Omental fat pad (tissue), 4 donors: ENCODE results near the gene PLAC8. TPM values are rescaled to one million over a fixed set of nuclear protein-coding genes. Genes with fewer than 3 reads are reported as not detected.

ENCODE experiments used
- ATAC-seq: fragments of 150-250 bp; one replicate; pipeline ENCODE4 v1.9.1; 2016; ENCODE audit warnings: mild to moderate bottlenecking, moderate library complexity; ENCODE audit not compliant: low FRiP score
- DNase-seq: peaks from one replicate; pipeline ENCODE4 v3.0.0-alpha.2; 2019; ENCODE audit warnings: low spot score
- total RNA-seq, 4 donors: library from RNA; depleted of rRNA; stranded (reverse); fragments of >200 nt; gene quantifications; one replicate each; pipeline ENCODE4 v1.1.0, GENCODE V29; 2016
- TF ChIP-seq, protein P1 (sequence below), 3 donors: fragments of 450-650 bp; IDR thresholded peaks; one replicate each; pipeline ENCODE4 v1.5.1; 2016 to 2017; ENCODE audit warnings: antibody characterized with exemption in 3 of 3, mild to moderate bottlenecking in 3 of 3, moderate library complexity in 2 of 3

PLAC8 gene
- total RNA-seq, 4 donors from 2014 or later = 2.6 to 7.6 (median 3.9) TPM

DNA sequence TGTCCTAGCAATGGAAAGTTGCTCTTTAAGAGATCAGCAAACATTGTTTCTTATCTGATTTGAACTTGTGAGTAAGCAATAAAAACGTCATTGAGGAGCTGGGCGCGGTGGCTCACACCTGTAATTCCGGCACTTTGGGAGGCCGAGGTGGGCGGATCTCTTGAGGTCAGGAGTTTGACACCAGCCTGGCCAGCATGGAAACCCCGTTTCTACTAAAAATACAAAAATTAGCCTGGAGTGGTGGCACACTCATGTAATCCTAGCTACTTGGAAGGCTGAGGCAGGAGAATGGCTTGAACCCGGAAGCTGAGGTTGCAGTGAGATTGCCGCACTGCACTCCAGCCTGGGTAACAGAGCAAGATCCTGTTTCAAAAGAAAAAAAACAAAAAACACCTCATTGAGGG lies 11.2 kb upstream of the PLAC8 start:
- no peak for ATAC-seq
- TF ChIP-seq, protein P1, sequence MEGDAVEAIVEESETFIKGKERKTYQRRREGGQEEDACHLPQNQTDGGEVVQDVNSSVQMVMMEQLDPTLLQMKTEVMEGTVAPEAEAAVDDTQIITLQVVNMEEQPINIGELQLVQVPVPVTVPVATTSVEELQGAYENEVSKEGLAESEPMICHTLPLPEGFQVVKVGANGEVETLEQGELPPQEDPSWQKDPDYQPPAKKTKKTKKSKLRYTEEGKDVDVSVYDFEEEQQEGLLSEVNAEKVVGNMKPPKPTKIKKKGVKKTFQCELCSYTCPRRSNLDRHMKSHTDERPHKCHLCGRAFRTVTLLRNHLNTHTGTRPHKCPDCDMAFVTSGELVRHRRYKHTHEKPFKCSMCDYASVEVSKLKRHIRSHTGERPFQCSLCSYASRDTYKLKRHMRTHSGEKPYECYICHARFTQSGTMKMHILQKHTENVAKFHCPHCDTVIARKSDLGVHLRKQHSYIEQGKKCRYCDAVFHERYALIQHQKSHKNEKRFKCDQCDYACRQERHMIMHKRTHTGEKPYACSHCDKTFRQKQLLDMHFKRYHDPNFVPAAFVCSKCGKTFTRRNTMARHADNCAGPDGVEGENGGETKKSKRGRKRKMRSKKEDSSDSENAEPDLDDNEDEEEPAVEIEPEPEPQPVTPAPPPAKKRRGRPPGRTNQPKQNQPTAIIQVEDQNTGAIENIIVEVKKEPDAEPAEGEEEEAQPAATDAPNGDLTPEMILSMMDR (IDR thresholded peaks at IDR 0.05) = no peak
- no peak for DNase-seq

DNA sequence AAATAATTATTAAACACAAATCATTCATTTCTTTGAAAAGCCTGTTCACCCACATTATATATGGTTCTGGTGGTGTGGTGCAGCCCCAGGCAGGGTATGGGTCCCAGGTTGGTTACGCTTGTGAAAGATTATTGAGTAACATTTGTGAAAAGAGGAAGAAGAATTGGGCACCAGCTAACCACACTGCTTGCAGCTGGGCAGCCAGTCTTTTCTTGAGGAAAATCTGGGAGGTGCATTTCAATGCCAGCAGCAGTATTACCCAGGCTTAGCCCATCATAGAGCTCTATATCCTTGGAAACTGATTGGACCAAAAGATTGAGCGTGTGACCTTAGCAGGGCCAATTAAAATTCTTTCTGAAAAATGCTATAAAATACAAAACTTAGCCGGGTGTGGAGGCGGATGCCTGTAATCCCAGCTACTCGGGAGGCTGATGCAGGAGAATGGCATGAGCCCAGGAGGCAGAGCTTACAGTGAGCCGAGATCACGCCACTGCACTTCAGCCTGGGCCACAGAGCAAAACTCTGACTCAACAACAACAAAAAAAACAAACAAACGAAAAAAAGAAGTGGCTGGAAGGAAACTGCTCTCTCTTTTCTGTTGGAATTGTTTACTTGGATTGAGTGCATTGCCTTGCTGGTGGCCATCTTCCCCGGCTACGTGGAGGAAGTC lies 9.7 kb upstream of the PLAC8 start:
- DNase-seq = no peak
- TF ChIP-seq, protein P1 (IDR thresholded peaks at IDR 0.05) = no peak
- ATAC-seq = no peak

DNA sequence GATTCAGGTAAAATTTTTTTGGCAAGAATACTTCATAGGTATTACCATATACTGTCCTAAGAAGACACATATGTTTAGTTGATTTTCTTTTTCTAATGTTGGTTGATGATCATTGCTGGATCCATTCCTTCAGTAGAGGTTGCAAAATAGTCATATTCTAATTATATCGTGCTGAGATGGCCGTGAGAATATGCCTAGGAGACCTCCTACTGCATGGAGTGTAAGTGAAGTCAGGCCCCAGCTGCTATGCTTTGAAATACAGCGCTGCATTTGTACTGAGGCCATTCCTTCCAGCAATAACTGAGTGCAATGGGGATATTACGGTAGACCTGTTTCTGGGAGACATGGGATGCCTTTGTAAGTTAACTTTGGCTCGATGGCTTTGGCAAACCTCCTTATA lies 6.7 kb upstream of the PLAC8 start:
- ATAC-seq = no peak
- TF ChIP-seq, protein P1 (IDR thresholded peaks at IDR 0.05) = no peak
- no peak for DNase-seq

DNA sequence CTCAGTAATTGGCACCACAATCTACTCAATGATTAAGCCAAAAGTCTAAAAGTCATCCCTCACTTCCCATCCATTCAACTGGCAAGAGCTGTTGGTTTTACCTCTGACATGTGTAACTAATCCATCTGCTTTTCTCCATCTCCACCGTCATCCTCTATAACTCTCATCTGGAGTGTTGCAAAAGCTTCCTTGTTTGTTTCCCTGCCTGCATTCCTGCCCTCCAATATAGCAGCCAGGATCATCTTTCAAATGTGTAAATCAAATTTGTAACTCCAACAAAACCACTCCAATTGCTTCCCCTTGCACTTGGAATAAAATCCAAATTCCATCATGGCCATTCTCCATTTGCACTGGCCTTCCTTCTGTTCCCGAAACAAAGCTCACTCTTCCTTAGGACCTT lies 4.3 kb upstream of the PLAC8 start:
- DNase-seq (no peak), ATAC-seq (no peak)
- TF ChIP-seq, protein P1 (IDR thresholded peaks at IDR 0.05) = no peak

DNA sequence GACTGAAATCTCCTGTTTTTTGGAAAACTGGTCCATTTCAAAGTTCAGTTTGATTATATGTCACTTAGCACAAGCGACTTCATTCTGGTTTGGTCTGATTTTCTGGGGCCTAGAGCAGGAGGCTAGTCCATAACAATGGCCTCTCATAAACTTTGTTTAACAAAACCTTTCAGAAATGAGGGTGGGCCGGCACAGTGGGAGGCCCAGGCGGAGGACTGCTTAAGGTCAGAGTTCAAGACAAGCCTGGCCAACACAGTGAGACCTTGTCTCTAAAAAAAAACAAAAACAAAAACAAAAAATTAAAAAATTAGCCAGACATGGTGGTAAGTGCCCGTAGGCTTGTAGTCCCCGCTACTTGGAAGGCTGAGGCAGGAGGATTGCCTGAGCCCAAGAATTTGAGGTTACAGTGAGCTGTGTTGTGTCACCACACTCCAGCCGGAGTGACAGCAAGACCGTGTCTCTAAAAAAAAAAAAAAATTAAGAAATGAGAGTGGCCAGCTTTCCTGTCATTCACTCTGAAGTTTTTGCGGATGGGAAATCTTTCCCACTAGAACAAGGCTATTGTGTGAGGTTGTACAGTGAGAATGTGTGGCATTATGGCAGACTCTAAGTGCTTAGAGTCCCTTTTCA lies 1.2 kb upstream of the PLAC8 start:
- TF ChIP-seq, protein P1 (IDR thresholded peaks at IDR 0.05) = no peak
- DNase-seq = no peak
- no peak for ATAC-seq

DNA sequence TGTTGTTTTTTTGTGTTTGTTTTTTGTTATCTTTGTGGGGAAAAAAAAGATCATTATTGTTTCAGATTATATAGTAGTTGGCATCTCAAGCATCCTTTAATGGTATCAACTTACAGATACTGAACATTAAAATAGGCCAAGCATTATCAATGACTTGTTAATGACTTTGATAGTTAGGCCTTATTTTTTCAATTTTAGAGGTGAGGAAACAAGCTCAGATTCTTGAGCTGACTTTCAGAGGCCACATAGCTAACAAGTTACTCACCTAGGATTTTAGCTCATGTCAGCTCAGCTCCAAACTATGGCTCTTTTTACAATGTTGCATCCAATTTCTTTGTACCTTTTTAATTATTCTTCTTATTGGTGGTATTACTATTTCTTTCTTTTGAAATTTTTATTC lies 471 bp upstream of the PLAC8 start:
- TF ChIP-seq, protein P1 (IDR thresholded peaks at IDR 0.05) = no peak
- DNase-seq (no peak), ATAC-seq (no peak)

DNA sequence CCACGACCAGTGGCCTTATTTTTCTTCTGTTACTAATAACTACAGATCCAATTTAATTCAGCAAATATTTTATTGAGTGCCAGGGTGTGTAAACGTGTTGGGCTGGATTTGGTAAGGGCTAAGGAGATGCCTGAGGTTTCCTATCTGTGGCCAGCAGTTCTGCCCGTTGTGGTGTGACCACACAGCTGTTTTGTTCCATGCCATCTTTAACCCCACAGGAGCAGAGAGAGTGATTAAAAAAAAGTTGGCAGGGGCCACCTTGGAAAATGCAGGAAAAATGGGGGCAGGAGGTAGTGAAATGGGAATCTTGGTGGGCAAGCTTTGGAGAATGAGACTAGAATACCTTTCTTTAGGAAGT lies 1.1 kb downstream of the PLAC8 start:
- TF ChIP-seq, protein P1 (IDR thresholded peaks at IDR 0.05) = no peak
- DNase-seq (no peak), ATAC-seq (no peak)
